PC-9 (cell line): ENCODE results near the gene P3H4.

Experiments
- EZH2 ChIP-seq: fragments of 200-600 bp; sonication (generic); IDR thresholded peaks from 2 replicates; pipeline ENCODE4 v1.8.0; 2017; ENCODE audit warnings: antibody characterized with exemption, low read depth
- TF ChIP-seq, protein P1 (sequence below): fragments of 200-600 bp; sonication (generic); conservative IDR thresholded peaks from 2 replicates; pipeline ENCODE4 v1.6.1; 2017; ENCODE audit warnings: mixed run types, antibody characterized with exemption, mild to moderate bottlenecking, moderate library complexity

GRCh38 chr17:41762841-41763240 is 48.9 kb downstream of the P3H4 start:
- TF ChIP-seq, protein P1, sequence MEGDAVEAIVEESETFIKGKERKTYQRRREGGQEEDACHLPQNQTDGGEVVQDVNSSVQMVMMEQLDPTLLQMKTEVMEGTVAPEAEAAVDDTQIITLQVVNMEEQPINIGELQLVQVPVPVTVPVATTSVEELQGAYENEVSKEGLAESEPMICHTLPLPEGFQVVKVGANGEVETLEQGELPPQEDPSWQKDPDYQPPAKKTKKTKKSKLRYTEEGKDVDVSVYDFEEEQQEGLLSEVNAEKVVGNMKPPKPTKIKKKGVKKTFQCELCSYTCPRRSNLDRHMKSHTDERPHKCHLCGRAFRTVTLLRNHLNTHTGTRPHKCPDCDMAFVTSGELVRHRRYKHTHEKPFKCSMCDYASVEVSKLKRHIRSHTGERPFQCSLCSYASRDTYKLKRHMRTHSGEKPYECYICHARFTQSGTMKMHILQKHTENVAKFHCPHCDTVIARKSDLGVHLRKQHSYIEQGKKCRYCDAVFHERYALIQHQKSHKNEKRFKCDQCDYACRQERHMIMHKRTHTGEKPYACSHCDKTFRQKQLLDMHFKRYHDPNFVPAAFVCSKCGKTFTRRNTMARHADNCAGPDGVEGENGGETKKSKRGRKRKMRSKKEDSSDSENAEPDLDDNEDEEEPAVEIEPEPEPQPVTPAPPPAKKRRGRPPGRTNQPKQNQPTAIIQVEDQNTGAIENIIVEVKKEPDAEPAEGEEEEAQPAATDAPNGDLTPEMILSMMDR, result no peak
- no peak for TF ChIP-seq EZH2
